GM19395 (cell line): ENCODE data around the gene NOTCH3.

Source experiments
- ATAC-seq: cut with Tn5 transposase; IDR thresholded peaks from one replicate; pipeline ENCODE4 v1.9.1; 2021; ENCODE audit warnings: mild to moderate bottlenecking, moderate library complexity; ENCODE audit not compliant: unreplicated experiment

NOTCH3 gene

DNA sequence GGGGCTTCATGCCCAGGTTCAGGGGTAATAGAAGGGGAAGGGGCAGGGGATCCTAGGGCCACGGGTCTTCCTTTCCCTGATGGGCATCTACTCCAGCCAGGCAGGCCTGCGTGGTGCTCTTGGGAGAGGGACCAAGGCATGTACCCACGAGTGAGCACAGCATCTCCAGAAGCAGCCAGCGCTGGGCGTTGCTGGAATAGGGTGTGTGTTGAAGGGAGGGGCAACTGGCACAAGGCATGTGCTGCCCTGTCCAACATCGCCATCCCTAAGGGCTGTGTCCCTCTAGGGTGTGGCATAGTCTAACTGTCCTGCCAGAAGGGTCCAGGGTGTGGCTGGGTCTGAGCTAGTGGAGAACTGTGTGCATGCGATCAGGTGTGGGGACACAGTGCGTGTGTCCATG is 2.9 kb downstream of the NOTCH3 start:
- no peak for ATAC-seq

DNA sequence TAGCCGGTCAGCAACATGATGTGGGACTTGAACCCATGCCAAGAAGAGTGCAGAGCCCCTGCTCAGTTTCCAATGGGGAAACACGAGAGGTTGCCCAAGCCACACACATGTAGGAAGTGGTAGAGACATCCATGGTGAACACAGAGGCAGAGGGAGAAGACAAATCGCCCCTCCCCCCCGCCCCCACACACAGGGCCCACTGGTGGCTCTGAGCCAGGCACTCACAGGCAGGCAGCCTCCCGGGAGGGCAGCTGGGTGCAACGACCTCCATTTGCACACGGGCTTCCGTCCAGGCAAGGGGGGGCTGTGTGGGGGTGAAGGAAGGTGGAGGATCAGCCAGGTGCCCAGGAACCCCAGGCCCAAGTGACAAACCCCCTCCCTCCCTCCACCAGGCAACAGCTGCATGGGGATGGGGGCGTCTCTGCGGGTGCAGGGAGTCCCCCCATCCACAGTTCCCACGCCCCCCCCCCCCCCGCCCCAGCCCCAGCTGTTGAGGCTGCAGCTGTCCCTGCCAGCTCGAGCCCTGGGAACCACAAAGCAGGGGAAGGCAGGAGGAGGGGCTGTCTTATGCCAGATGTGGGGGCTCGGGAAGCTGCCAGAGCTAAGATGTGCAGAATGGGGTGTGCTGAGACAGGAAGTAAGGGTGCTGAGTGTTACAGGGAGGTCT is 3.4 kb downstream of the NOTCH3 start:
- no peak for ATAC-seq

DNA sequence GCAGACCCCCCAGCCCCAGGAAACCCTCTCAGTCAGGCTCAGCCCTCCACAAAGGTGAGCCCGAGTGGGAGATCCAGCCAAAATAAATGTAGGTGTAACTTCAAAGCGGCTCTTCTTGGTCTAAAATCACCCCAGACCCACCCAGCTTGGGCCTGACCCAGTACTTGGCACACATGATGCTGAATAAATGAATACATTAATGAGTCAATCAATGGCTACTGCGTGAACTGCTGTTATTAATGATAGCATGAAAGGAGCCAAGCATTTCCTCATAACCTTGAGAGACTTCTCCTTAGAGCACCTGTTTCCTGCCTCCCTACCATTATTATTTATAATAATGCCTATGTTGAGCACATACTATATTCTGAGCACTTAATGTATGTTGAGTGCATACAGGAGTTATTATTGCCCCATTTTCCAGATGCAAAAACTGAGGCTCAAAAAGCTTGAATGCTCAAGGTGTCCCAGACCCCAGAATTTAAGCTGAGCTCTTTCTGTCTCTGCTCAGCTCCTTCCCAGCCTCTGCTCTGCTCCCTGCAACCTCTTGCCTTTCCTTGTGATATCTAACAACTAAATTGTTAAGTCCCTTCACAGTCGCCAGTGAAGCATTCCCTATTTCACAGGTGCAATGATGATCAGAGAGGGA is 4.3 kb downstream of the NOTCH3 start:
- ATAC-seq = no peak

DNA sequence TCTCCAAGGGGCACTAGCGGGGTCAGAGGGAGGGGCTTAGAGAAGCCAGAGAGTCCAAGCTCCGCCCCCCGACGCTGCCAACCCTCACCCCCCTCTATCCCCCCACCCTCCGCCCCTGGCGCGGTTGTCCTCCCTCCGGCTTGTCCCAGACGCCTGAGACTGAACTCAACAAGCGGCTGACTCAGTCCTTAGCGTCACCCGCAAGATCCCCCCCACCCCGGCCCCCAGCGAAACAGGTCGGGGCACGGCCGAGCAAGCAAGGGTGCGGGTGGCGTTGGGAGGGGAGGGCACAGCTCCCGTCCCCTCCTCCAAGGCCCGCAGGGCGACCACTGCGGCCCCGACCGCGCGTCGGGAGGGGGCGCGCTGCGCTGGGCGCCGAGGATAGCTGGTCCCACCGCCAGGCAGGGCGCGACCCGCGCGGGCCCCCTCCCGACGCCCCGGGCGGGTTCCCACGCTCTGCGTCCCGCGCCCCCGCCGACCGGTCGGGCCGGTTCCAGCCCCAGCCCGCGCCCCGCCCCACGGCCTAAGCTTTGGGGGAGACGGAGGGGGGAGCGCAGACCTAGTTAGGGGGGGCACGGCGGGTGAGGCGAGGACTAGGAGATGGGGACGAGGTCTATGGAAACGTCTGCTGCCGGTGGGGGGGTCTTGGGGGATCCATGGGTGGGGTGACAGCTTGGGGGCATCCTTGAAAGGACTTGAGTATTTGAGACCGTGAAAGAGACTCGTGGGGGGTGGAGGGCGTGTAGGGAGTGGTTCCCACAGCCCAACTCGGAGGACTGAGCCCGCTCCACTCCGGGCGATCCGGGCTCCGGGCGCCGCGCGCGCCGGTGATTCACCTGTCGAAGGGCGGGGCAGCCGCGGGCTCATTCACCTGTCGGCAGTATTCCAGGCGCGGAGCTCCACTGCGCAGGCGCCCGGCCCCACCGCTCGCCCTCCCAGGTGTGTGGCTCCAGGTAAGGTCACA is 5.1 kb downstream of the NOTCH3 start:
- no peak for ATAC-seq

DNA sequence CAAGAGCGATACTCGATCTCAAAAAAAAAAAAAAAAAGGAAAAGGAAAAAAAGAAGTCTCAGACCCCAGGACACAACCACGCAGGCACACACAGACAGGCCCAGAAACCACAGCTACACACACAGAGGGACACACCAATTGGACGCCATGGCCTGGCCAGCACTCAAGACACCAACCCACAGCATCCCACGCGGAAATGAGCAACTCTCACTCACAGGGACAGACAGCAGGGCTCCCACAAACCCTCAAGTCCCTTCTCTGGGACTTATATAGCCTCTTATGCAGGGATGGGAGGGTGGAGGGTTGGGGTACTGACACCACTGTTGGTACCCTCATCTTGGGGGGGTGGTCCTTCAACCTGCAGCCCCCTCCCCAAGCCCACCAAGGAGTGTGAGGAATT is 5.9 kb downstream of the NOTCH3 start:
- ATAC-seq = no peak

DNA sequence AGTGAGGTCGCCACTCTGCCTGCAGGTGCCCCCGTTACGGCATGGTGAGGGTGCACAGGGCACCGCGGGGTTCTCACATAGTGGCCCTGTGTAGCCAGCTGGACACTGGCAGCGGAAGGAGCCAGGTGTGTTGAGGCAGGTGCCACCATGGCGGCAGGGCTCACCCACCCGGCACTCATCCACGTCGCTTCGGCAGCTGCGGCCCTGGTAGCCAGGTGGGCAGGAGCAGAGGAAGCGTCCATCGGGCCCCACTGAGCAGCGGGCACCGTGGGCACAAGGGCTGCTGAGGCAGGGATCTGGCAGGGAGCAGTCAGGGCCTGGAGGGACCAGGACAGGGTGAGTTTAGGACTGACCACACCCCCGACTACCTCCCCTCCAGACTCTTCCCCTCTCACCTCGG is 8.8 kb downstream of the NOTCH3 start:
- no peak for ATAC-seq

DNA sequence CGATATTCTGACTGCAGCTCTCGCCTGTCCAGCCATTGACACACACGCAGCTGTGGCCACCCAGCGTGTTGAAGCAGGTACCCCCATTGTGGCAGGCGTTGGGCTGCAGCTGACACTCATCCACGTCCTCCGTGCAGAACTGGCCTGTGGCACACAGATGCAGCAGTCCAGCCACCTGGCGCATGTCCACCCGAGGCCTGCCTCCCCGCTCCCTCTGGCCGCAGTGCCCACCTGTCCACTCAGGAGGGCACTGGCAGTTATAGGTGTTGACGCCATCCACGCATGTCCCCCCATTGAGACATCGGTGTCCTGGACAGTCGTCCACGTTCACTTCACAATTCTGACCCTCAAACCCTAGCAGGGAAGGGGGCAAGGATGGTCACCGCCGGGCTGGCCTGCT is 9.3 kb downstream of the NOTCH3 start:
- ATAC-seq = no peak

DNA sequence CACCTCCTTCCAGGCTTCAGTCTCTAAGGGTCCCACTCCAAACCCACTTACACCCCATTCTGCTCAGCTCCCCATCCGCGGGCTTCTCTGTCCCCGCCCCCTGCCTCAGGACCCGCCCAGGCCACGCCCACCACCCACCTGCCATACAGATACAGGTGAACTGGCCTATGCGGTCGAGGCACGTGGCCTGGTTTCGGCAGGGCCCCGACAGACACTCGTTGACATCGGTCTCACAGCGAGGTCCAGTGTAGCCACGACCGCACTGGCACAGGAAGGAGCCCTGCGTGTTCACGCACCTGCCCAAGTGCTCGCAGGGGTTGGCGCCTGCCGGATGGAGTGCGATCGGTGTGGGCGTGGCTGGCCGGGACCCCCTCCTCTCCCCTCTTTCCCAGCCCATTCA is 11.9 kb downstream of the NOTCH3 start:
- no peak for ATAC-seq

DNA sequence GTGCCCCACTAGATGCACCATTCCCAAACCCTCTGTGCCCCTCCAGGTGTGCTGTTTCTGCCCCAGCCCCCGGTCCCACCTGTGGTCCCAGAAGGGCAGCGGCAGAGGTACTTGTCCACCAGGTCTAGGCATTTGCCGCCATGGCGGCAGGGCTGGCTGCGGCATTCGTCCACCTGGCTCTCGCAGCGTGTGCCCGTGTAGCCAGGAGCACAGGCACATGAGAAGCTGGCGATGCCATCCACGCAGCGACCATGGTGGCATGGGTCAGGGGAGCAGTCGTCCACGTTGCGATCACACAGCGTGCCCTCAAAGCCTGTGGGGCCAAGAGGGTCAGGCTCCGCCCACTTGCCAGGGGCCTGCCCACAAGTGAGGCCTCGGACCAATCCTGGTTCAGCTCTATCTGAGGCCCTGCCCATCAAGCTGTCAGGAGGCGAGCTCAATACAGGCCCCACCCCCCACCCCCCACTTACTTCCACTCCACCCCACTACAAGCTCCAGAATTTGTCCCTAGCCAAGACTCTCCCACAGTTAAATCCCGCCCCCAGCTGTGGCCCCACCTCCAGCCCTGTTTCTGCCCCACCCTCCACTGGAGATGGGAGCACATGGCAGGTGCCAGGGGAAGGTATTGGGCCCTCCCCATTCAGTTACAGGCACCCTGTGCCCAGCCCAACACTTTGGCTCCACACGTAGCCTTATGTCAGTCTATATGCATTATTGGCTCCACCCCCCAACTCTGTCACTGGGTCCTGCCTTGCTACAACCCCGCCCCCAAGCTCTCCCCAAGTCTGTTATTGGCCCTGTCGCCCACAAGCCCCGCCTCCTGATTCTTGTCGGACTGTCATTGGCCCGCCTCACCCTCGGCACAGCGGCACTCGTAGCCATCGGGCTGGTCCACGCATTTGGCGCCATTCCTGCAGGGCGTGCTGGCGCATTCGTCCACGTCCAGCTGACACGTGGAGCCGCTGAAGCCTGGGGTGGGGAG is 13.5 kb downstream of the NOTCH3 start:
- no peak for ATAC-seq

DNA sequence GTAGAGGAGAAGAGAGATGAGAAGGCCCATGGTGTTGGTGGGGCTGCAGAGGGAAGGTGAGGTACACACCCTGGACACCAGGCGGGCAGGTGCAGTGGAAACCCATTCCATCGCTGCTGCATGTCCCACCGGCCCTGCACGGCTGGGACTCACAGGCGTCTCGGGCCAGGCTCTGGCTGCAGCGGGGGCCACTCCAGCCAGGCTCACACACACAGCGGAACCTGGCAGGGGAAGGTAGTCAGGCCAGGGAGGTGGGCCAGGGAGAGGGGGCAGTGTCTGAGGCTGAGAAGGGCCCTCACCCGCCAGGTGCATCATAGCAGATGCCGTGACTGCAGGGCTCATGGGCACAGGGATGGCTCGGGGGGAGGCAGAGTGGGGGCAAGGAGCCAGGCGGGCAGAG is 15.6 kb downstream of the NOTCH3 start:
- ATAC-seq = no peak

DNA sequence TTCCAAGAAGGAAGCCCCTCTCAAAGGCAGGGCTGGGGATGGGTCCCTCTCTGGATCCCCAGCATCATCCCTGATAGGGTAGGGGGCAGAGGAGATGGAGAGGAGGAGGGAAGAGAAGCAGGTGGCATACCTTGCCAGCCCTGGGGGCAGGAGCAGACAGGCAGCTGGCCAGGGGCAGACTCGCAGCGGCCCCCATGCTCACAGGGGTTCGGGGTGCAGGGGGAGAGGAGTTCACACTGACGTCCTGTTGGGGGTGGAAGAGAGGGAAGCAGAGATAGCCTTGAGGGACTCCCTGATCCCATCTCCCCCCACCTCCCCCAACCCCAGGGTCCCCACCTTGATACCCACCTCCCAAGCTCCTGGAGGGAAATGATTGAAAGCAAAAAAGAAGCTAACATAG is 16.0 kb downstream of the NOTCH3 start:
- ATAC-seq = no peak

DNA sequence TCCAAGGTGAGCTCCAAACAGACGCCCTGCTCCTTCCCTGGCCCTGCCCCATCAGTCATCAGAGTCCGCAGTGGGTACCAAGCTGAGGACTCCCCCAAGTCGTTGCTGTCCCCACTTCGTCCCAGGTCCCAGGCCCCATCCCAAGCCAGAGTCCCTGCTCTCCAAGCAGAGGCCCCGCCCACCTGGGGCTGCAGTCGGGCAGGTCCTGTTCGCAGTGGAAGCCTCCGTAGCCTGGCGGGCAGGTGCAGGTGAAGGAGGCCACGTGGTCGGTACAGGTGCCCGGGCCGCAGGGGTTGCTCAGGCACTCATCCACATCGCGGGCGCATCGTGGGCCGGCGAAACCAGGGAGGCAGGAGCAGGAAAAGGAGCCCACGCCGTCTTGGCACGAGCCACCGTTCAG is 19.4 kb downstream of the NOTCH3 start:
- no peak for ATAC-seq

DNA sequence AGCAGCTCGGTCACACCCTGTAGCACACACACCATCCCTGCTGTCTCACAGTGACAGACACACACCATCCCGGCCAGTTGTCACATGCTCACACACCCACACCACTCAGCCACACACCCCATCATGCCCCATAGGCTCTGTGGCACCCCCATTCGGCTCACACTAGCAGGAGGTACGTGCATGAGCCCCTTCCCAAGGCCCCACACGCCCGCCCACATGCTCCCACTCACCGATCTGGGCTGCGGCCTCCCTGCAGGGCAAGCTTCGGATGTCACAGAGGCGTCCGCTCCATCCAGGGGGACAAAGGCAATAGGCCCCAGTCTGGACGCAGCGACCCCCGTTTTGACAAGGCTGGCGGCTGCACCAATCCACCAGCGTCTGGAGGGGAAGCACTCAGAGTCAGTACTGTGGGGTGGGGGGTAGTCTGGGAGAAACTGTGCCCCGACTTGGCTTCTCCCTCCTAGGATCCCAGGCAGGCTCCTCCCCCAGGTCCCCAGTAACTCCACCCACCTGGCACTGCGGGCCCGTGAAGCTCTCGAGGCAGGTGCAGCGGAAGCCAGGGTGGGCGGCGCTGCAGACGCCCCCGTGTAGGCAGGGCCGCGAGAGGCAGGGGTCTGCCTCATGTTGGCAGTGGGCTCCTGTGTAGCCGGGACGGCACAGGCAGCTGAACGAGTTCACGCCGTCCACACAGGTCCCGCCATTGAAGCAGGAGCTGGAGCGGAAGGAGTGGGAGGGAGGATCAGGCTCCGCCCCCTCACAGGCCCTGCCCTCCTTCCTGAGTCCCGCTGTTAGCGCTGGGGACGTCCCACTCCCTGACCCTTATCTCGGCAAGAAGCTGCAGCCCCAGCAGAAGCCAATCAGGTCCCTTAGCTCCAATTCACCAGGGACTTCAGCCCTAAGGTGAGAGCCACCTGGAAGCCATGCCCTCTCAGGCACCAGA is 20.1 kb downstream of the NOTCH3 start:
- no peak for ATAC-seq

DNA sequence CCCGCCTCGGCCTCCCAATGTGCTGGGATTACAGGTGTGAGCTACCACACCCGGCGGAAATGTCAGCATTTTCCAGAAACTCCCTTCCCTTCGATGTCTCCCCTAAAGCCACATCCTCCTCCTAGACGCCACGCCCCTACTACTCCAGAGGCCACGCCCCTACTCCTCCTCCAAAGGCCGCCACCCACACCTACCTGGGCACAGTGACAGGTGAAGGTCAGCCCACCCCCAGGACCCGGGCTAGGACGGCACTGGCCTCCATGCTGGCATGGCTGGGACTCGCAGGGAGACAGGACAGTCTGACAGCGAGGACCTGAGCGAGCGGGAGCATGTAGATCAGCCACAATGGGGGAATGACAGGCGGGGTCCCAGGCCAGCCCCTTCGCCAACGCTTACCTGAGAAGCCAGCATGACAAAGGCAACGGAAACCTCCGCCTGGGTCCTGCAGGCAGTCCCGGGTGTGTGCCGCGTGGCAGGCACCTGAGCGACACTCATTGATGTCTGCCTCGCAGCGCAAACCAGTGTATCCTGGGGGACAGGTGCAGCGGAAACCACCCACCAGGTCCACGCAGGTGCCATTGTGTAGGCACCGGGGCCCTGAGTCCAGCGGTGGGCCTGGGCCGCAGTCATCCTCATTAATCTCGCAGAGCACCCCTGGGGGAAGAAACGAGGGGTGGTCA is 22.0 kb downstream of the NOTCH3 start:
- ATAC-seq = no peak

DNA sequence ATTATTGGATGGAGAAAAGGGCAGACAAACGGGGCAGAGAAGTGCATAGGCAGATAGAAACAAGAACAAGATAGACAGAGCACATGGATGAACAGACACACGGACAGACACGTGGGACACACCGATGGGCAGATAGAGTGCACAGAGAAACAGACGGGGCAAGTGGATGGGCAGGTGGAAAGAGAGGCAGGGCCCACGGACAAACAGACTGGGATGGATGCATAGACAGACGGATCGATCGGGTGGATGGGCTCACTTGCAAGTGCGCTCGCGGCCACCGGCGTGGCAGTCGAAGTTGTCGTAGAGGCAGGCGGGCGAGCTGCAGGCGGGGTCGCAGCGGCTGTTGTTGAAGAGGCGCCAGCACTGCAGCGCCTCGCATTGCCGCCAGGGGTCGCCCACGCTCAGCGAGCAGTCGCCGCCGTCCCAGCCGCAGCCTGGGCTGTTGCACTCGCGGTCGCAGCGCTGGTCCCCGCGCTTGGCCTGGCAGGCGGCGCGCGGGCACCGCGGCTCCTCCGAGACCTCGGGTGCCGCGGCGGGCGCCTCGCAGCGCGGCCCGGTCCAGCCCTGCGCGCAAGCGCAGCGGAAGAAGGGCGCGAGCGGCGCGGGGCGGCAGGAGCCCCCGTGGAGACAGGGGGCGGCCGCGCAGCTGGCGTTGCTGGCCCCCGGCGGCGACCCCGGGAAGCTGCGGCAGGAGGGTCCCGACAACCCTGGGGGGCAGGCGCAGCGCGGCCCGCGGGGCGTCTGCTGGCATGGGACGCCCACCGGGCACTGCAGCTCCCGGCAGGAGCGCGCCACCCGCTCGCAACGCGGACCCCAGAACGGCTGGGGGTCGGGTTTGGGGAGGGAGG is 23.3 kb downstream of the NOTCH3 start:
- no peak for ATAC-seq

DNA sequence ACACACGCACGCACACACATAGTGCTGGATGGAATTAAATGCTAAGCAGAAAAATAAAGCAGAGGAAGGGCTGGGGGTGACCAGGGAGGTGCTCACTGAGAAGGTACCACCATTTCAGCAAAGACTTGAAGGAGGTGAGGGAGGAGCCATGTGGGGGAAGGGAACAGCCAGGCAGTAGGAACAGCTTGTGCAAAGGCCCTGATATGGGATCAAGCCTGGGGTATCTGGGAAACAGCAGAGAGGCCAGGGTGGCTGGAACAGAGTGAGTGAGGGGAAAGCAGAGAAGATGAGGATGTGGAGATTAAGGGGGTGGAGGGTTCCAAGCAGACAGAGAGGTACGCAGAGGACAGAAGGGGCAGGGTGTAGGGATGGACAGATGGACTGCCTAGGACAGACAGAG is 25.2 kb downstream of the NOTCH3 start:
- no peak for ATAC-seq

DNA sequence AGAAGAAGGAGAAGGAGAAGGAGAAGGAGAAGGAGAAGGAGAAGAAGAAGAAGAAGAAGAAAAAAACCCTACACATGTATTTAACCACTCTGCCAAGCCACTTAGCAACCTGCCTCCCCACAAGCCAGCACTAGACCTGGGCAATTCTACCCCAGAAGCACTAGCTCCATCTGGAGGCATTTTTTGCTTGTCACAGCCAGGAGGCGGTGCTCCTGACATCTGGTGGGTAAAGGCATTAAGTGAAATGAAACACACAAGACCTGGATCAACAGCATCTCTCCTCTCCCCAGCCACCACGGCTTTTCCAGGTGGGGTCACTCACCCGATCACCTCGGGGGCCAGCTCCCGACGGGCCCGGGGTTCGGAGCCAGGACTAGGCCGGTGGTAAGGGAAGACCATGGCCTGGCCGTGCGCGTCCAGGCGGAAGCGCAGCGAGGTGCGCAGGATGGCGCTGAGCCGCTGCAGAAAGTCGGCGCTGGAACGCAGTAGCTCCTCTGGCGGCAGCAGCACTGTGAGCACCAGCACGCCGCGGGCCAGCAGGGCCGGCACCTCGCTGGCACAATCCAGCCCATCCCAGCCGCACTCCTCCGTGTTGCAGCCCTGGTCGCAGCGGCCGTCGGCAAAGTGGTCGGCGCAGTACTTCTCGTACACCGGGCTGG is 26.9 kb downstream of the NOTCH3 start:
- no peak for ATAC-seq

DNA sequence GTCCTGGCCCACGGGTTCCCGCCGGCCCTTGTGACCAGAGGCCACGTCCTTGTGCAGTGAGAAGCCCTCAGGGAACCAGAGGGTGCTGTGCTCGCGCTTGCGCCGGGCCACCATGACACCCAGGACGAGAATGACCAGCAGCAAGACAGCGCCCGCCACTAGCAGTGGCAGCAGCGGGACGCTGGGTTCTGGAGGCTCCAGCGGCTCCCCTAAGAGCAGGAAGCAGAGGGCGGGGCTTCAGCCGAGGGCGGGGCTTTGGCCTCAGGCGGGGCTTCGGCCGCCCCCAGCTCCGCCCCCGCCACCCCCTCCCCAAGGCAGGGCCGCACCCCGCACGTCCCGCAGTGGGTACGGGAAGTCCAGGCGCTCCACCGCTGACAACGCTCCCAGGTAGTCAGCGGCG is 30.4 kb downstream of the NOTCH3 start:
- no peak for ATAC-seq
